HG03565 (cell line): Measurements from ENCODE around the gene ZBTB7C.
"Not testable (repeated sequence)": the region's sequence is repeated elsewhere in the genome, so short reads cannot be mapped to it uniquely, and the experiment has no call there.

Experiments used
- ATAC-seq: cut with Tn5 transposase; IDR thresholded peaks from one replicate; pipeline ENCODE4 v1.9.1; 2021; ENCODE audit warnings: mild to moderate bottlenecking, moderate library complexity; ENCODE audit not compliant: unreplicated experiment

Gene ZBTB7C

DNA sequence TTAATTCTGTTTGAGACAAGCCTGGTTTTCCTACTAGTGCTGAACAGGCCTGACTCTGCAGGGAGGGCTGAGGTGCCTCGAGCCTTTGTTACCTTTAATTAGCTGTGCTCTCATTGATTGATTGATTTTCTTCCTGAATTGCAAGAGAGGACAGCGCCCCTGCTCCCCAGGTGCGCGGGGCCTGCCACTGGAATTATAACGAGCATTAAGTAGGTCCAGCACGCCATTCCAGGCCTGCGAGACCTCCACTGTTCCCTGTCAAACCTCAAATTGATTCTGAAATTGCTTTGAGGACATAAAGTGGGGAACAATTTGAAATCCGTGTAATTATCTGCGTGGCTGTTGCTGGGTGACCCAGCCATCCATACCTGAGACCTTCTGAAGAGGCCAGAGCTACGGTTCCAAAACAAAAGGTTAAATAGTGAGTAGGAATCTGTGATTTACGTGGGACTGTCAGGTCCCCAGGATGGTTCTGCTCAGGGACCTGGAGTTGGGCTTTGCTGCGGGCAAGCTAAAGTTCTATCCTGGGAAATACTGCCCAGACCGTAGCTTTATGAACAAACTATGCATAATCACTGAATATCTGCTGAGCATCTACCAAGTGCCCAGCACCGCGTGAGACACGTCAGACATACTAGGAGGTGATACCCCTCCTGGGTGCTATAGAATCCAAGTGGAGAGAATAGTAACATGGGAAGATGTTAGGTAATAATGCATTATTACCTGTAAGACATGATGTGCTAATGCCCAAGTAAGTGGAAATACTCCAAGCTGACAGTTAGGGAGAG lies 104.1 kb downstream of the ZBTB7C start:
- no peak for ATAC-seq

GRCh38 chr18:48303883-48304282 lies 105.3 kb downstream of the ZBTB7C start:
- no peak for ATAC-seq

- ATAC-seq, result no peak
These were observed 106.4 kb downstream of the ZBTB7C start for GRCh38 chr18:48302736-48303135.

- ATAC-seq, result no peak
These were observed 108.7 kb downstream of the ZBTB7C start for GRCh38 chr18:48300463-48300961.

GRCh38 chr18:48297139-48297538 lies 112.0 kb downstream of the ZBTB7C start:
- ATAC-seq, result no peak

- no peak for ATAC-seq
These were observed 112.6 kb downstream of the ZBTB7C start for GRCh38 chr18:48296581-48296980.

DNA sequence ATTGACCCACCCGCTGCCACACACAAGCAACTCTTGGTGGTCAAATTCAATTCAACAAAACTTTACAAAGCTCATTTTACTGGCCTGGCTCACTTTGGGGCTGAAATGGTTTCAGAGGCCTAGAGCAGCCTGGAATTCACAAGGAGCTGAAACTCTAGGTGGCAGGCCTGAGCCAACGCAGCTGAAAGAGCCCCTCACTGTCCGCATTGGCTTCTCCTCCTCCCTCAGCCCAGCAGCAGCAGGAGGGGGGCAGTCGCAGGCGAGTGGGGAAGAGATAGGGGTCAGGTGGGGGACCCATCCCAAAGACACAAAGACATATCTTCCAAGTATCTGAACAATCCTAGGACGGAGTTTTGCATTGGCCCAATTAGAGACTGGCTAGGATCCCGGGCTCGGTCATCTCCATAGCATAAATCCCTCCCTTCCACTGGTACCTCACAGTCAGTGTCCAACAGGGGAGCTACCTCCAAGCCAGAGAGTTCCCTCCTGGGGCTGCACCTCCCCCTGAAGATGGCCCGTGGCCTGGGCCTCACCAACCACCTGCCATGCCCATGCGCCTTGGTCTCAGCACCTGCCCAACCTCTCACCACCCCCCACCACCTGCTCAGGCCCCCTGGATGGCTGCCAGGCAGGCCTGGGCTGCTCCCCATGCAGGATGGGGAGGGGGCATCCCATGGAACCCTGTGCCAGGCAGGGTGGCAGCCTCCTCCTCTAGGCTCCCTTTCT lies 113.4 kb downstream of the ZBTB7C start:
- no peak for ATAC-seq

GRCh38 chr18:48294899-48295585 lies 114.1 kb downstream of the ZBTB7C start:
- ATAC-seq, result no peak

DNA sequence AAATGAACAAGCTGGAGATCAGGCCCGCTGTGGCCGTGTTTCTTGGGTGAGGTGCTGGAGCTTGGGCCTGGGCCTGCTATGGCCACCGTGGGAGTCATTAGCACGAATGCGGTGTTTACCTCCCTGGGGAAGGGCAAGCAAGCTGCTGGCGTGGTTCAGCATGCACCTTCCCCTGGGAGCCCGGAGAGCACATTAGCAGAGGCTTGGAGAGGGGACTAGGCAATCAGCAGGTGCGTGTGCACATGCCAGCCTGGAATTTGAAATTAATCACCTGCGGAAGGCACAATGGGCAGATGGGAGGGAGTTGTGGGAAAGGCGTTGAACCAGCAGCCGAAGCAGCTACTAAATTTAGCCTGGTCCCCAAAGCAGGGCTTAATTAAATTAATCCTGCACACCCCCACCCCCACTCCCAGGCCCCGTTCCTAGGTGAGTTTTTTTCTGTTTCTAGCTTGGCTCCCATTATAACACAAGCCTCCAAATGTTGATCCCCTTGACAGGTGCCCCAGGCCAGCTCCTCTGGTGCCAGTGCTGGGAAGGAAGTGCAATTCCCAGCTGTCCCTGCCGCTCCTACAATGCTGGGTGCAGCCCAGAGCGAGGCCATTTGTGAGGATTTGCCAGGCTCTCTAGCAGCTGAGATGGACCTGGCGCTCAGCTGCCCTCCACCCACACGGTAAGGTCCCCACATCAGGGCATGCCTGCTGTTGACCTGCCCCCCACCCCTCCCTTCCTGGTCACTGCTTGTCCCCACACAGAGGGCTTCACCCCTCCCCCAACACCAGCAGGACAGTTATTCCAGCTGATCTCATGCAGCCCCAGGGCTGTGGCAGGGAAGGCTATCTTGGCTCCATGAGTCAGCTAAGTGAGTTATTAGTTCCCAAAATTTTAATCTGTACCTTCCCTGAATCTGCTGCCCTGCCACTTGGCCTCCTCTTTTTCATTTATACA lies 115.0 kb downstream of the ZBTB7C start:
- no peak for ATAC-seq

- ATAC-seq, result no peak
These were observed 116.3 kb downstream of the ZBTB7C start for GRCh38 chr18:48292782-48293424.

DNA sequence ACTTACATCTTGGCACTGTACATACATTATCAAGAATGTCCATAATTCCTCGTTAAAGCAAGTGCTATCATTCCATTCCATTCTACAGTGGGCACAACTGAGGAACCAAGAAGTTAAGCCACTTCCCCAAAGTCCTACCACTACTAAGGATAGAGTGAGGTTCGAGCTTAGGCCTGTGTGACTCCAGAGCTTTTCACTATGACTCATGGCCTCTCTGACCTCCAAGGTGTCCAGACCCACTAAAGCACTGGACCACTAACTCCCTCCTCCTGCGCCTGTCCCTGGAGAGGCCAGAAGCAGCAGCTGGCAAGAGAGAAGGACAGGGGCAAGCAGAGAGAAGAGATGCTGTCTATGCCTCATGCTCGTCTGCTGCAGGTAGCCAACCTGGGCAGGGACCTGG lies 117.0 kb downstream of the ZBTB7C start:
- ATAC-seq, result no peak

- no peak for ATAC-seq
These were observed 118.8 kb downstream of the ZBTB7C start for GRCh38 chr18:48290162-48290926.

GRCh38 chr18:48284743-48285142 lies 124.4 kb downstream of the ZBTB7C start:
- ATAC-seq, result no peak

GRCh38 chr18:48284011-48284410 lies 125.2 kb downstream of the ZBTB7C start:
- ATAC-seq, result not testable (repeated sequence)

DNA sequence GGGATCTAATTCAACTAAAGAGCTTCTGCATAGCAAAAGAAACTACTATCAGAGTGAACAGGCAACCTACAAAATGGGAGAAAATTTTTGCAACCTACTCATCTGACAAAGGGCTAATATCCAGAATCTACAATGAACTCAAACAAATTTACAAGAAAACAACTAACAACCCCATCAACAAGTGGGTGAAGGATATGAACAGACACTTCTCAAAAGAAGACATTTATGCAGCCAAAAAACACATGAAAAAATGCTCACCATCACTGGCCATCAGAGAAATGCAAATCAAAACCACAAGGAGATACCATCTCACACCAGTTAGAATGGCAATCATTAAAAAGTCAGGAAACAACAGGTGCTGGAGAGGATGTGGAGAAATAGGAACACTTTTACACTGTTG lies 127.7 kb downstream of the ZBTB7C start:
- not testable (repeated sequence) for ATAC-seq

DNA sequence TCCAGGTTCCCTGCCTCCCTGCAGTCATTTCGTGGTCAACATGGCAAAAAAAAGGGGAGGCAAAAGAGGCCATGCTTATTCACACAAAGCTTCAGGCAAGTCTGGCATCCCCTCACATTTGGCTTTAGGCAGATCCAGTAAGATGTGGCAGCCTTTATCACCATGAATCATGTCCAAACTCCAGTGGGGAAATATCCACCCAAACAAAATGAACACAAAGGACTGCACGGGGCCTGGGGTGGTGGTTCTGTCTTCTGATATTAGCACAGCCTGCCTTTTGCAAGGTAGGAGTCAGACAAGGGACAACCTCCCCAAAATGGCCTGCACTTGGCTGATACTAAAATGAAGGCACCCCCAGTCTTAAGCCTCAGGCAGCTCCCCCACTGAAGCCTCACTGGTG lies 129.9 kb downstream of the ZBTB7C start:
- no peak for ATAC-seq

DNA sequence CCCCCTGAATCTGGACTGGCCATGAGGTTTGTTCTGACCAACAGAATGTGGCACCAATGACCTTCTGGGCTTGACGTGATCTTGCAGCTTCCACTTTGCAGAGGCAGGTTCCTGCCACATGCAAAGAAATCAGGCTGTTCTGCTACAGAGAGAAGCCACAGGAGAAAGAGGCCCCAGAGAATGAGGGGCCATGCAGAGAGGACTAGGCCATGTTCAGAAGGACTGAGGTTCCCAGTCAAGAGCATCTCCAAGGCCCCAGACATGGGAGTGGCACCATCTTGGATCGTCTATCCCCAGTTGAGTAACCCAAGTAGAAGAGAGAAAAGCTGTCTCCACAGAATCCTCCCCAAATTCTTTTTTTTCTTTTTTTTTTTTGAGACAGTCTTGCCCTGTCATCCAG lies 131.1 kb downstream of the ZBTB7C start:
- no peak for ATAC-seq

DNA sequence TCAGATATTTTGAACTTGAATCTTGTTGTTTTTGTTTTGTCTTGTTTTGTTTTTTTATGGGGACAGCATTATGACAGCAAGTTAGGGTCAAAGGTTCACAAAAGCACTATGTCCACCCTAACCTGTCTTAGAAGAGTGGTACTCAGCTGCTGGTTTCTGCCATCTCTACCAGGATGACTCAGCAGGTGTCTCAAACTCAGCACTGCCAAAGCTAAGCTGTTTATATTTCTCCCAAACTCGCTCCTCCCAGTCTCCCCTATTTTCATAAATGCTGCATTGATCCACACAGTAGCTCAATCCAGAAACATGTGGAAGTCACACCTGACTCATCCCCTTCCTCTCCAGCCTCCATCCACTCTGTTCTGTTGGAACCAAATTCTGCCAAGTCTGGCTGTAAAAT lies 134.9 kb downstream of the ZBTB7C start:
- ATAC-seq, result no peak

DNA sequence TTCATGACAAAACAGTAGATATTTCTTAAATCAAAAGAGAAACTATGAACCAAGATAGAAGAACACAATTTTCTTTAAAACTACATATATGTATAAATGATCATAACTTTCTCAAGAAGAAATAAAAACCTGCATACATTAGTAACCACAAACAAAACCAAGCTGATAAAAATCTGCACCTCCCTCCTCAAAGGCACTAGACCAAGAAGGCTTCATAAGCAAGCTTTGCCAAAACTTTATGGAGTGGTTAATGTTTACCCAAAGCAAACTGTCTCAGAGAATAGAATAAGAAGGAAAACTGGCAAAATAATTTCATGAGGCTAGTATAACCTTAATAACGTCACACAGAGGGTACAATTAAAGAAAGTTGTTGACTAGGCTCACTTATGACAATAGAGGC lies 138.3 kb downstream of the ZBTB7C start:
- ATAC-seq, result no peak
